GM12892 (cell line): ENCODE data around the gene DAB1.

ENCODE experiments used
- POLR2A ChIP-seq: IDR thresholded peaks from 2 replicates; pipeline ENCODE4 v1.6.1; 2011; ENCODE audit warnings: low read depth, low read length, control low read depth
- POLR2AphosphoS5 ChIP-seq: IDR thresholded peaks from 2 replicates; pipeline ENCODE4 v1.6.1; 2011; ENCODE audit warnings: low read depth, low read length, control low read depth

DNA sequence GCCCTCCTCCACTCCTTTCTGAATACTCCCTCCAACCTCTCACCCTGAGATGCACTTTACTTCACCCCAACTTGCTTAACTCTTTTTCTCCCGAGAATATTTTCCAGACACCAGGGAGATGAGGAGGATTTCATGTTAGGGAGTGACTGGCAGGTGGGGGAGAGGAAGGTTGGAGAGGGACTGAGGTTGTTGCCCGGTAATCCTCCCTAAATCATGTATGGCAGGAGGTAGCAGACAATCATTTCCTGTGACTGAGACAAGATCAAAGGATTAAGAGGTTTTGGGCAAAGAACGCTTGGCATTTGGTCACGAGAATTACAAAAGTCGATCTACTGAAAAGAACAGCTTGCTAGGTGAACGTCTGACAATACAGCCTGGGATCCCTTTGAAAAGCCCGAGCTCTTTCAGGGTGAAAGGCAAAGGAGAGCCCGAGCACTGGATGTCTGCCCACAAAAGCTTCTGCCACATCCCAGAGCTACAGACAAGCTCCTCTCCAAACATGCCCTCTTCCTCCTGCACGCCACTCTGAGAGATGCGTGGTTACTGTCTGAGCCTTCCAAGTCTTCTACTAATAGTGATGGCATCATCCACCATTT is 154.1 kb downstream of the DAB1 start:
- TF ChIP-seq POLR2A (no peak), POLR2AphosphoS5 (no peak)
